H9 (cell line): ENCODE results near the gene GFRA1. TPM values are rescaled to one million over a fixed set of nuclear protein-coding genes. Genes with fewer than 3 reads are reported as not detected.

Experiments used
- DNase-seq: peaks from one replicate; pipeline ENCODE4 v3.0.0-alpha.2; 2017
- H2AFZ ChIP-seq: one replicate; pipeline ENCODE4 v1.6.1; 2013; ENCODE audit warnings: mild to moderate bottlenecking, low read length, control low read depth, moderate library complexity
- H2AK5ac ChIP-seq: 2 replicates; pipeline ENCODE4 v1.6.1; 2013; ENCODE audit warnings: low read length, control low read depth, mixed read lengths; ENCODE audit not compliant: insufficient read length
- H2BK120ac ChIP-seq: one replicate; pipeline ENCODE4 v1.6.1; 2013; ENCODE audit warnings: low read depth, mild to moderate bottlenecking, low read length, control low read depth, inconsistent platforms; ENCODE audit not compliant: poor library complexity, severe bottlenecking
- H2BK12ac ChIP-seq: 2 replicates; pipeline ENCODE4 v1.6.1; 2013; ENCODE audit warnings: low read length, control low read depth, mixed read lengths, low read depth; ENCODE audit not compliant: insufficient read length
- H2BK15ac ChIP-seq: 2 replicates; pipeline ENCODE4 v1.6.1; 2013; ENCODE audit warnings: low read depth, low read length, control low read depth
- H2BK20ac ChIP-seq: one replicate; pipeline ENCODE4 v1.6.1; 2013; ENCODE audit warnings: low read depth, mild to moderate bottlenecking, low read length, control low read depth, inconsistent platforms; ENCODE audit not compliant: poor library complexity, severe bottlenecking
- H2BK5ac ChIP-seq: 2 replicates; pipeline ENCODE4 v1.6.1; 2013; ENCODE audit warnings: low read length, control low read depth, mixed read lengths; ENCODE audit not compliant: insufficient read length
- H3K14ac ChIP-seq: 2 replicates; pipeline ENCODE4 v1.6.1; 2013; ENCODE audit warnings: low read length, control low read depth; ENCODE audit not compliant: insufficient read depth
- H3K18ac ChIP-seq: 2 replicates; pipeline ENCODE4 v1.6.1; 2013; ENCODE audit warnings: low read depth, mild to moderate bottlenecking, mixed read lengths, low read length, control low read depth; ENCODE audit not compliant: insufficient read length
- H3K23ac ChIP-seq: 2 replicates; pipeline ENCODE4 v1.6.1; 2013; ENCODE audit warnings: low read length, control low read depth, mixed read lengths, low read depth; ENCODE audit not compliant: insufficient read length
- H3K23me2 ChIP-seq: 2 replicates; pipeline ENCODE4 v1.6.1; 2013; ENCODE audit warnings: low read depth, mild to moderate bottlenecking, mixed read lengths, low read length, control low read depth; ENCODE audit not compliant: insufficient read length, poor library complexity, severe bottlenecking
- H3K27ac ChIP-seq: 2 replicates; pipeline ENCODE4 v1.5.1; 2013; ENCODE audit warnings: low read length, control low read depth, mixed read lengths, low read depth; ENCODE audit not compliant: insufficient read length
- H3K27me3 ChIP-seq: 2 replicates; pipeline ENCODE4 v1.6.1; 2013; ENCODE audit warnings: low read length, control low read depth, inconsistent platforms; ENCODE audit not compliant: insufficient read depth
- H3K4ac ChIP-seq: 2 replicates; pipeline ENCODE4 v1.6.1; 2013; ENCODE audit warnings: low read depth, mild to moderate bottlenecking, control low read depth, inconsistent platforms, low read length, moderate library complexity
- H3K4me1 ChIP-seq: 2 replicates; pipeline ENCODE4 v1.6.1; 2013; ENCODE audit warnings: low read length, control low read depth, inconsistent platforms; ENCODE audit not compliant: insufficient read depth
- H3K4me2 ChIP-seq: 2 replicates; pipeline ENCODE4 v1.6.1; 2013; ENCODE audit warnings: low read length, control low read depth, mixed read lengths; ENCODE audit not compliant: insufficient read length, insufficient read depth
- H3K56ac ChIP-seq: 2 replicates; pipeline ENCODE4 v1.6.1; 2013; ENCODE audit warnings: low read depth, mild to moderate bottlenecking, mixed read lengths, low read length, control low read depth; ENCODE audit not compliant: insufficient read length
- H3K79me1 ChIP-seq: 2 replicates; pipeline ENCODE4 v1.6.1; 2013; ENCODE audit warnings: low read depth, mild to moderate bottlenecking, moderate library complexity, low read length, control low read depth, inconsistent platforms; ENCODE audit not compliant: insufficient read depth, poor library complexity, severe bottlenecking
- H3K79me2 ChIP-seq: 2 replicates; pipeline ENCODE4 v1.6.1; 2013; ENCODE audit warnings: low read length, control low read depth, inconsistent platforms; ENCODE audit not compliant: insufficient read depth
- H3K9ac ChIP-seq: 2 replicates; pipeline ENCODE4 v1.6.1; 2013; ENCODE audit warnings: low read length, control low read depth, mixed read lengths; ENCODE audit not compliant: insufficient read length; ENCODE audit errors: extremely low read depth
- H3K9me3 ChIP-seq: one replicate; pipeline ENCODE4 v1.6.1; 2013; ENCODE audit warnings: low read depth, low read length, inconsistent platforms; ENCODE audit not compliant: control insufficient read depth
- H3T11ph ChIP-seq: one replicate; pipeline ENCODE4 v1.6.1; 2013; ENCODE audit warnings: mild to moderate bottlenecking, low read length, control low read depth, inconsistent platforms
- H4K20me1 ChIP-seq: one replicate; pipeline ENCODE4 v1.6.1; 2013; ENCODE audit not compliant: control insufficient read depth, insufficient read length, insufficient read depth
- H4K5ac ChIP-seq: 2 replicates; pipeline ENCODE4 v1.6.1; 2013; ENCODE audit warnings: low read depth, mild to moderate bottlenecking, mixed read lengths, low read length, control low read depth; ENCODE audit not compliant: insufficient read length
- H4K8ac ChIP-seq: replicated peaks from 2 replicates; pipeline ENCODE4 v1.6.1; 2013; ENCODE audit warnings: low read length, control low read depth, mixed read lengths, low read depth; ENCODE audit not compliant: insufficient read length
- H4K91ac ChIP-seq: 2 replicates; pipeline ENCODE4 v1.6.1; 2013; ENCODE audit warnings: low read depth, mild to moderate bottlenecking, moderate library complexity, mixed read lengths, low read length, control low read depth; ENCODE audit not compliant: insufficient read length
- H3K27ac Mint-ChIP-seq, 3 experiments: 2 replicates in 2 of 3; 3 replicates in 1 of 3; pipeline ENCODE4 v1.8.0; 2020 to 2021; ENCODE audit warnings: mixed read lengths in 3 of 3, mild to moderate bottlenecking in 1 of 3, moderate library complexity in 1 of 3
- H3K27me3 Mint-ChIP-seq: 2 replicates; pipeline ENCODE4 v1.8.0; 2021; ENCODE audit warnings: low read depth, mild to moderate bottlenecking, moderate library complexity, mixed read lengths
- H3K36me3 Mint-ChIP-seq, 3 experiments: 2 replicates in 2 of 3; 3 replicates in 1 of 3; pipeline ENCODE4 v1.8.0; 2020 to 2021; ENCODE audit warnings: low read depth in 3 of 3, mixed read lengths in 3 of 3; ENCODE audit not compliant: insufficient read depth in 1 of 3
- H3K4me1 Mint-ChIP-seq, 2 experiments: 2 replicates each; pipeline ENCODE4 v1.8.0; 2020; ENCODE audit warnings: mixed read lengths in 2 of 2
- H3K4me3 Mint-ChIP-seq, 2 experiments: 2 replicates in 1 of 2; 3 replicates in 1 of 2; pipeline ENCODE4 v1.8.0; 2020 to 2021; ENCODE audit warnings: mild to moderate bottlenecking in 2 of 2, mixed read lengths in 2 of 2, moderate library complexity in 1 of 2
- H3K9me3 Mint-ChIP-seq, 2 experiments: 2 replicates in 1 of 2; 3 replicates in 1 of 2; pipeline ENCODE4 v1.8.0; 2020; ENCODE audit warnings: mild to moderate bottlenecking in 2 of 2, mixed read lengths in 2 of 2, moderate library complexity in 1 of 2
- WGBS: extraction: QIAGEN DNeasy Blood & Tissue Kit; methylation state at CpG from one replicate; pipeline ENCODE4 v1.1.7; 2013; ENCODE audit warnings: missing lambda C conversion rate, low lambda C conversion rate, mixed read lengths; ENCODE audit not compliant: insufficient read length; ENCODE audit errors: extremely low coverage; 5-methylcytosine and 5-hydroxymethylcytosine counted together
- total RNA-seq: library from RNA; stranded (reverse); gene quantifications from 2 replicates; pipeline ENCODE4 v1.2.1, GENCODE V29; 2021
- TF ChIP-seq, protein P1 (sequence below): fragments of 200-600 bp; sonication (generic); conservative IDR thresholded peaks from 3 replicates; pipeline ENCODE4 v1.8.0; 2021; ENCODE audit warnings: antibody characterized with exemption, mild to moderate bottlenecking

GFRA1 gene
- total RNA-seq, 1 experiment from 2014 or later, result 0.24 TPM

- H3T11ph ChIP-seq, result no peak overlapping the region
- H4K91ac ChIP-seq, result no peak overlapping the region
- H2AFZ ChIP-seq, result no peak overlapping the region
- no peaks in the 10 kb centered on the region for H3K27me3 ChIP-seq
- no peak overlapping the region for H3K4me2 ChIP-seq
- H2BK120ac ChIP-seq, result no peak overlapping the region
- no peaks in the 10 kb centered on the region for H3K9me3 ChIP-seq
- no peak overlapping the region for H2BK15ac ChIP-seq
- H3K9ac ChIP-seq, result no peak overlapping the region
- H3K36me3 Mint-ChIP-seq, result peaks cover 0 to 2% (median 0%) of the 10 kb centered on the region in 3 experiments; a peak in 2 of 7 replicates
- H2BK5ac ChIP-seq, result no peak overlapping the region
- H3K23me2 ChIP-seq, result no peaks in the 10 kb centered on the region
- no peak overlapping the region for H3K18ac ChIP-seq
- no peak overlapping the region for H3K14ac ChIP-seq
- TF ChIP-seq, protein P1, sequence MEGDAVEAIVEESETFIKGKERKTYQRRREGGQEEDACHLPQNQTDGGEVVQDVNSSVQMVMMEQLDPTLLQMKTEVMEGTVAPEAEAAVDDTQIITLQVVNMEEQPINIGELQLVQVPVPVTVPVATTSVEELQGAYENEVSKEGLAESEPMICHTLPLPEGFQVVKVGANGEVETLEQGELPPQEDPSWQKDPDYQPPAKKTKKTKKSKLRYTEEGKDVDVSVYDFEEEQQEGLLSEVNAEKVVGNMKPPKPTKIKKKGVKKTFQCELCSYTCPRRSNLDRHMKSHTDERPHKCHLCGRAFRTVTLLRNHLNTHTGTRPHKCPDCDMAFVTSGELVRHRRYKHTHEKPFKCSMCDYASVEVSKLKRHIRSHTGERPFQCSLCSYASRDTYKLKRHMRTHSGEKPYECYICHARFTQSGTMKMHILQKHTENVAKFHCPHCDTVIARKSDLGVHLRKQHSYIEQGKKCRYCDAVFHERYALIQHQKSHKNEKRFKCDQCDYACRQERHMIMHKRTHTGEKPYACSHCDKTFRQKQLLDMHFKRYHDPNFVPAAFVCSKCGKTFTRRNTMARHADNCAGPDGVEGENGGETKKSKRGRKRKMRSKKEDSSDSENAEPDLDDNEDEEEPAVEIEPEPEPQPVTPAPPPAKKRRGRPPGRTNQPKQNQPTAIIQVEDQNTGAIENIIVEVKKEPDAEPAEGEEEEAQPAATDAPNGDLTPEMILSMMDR, result no peak
- H3K79me1 ChIP-seq, result no peaks in the 10 kb centered on the region
- peaks cover 0 to 4% of the 10 kb centered on the region in 2 experiments; a peak in 2 of 5 replicates for H3K9me3 Mint-ChIP-seq
- no peaks in the 10 kb centered on the region for H4K20me1 ChIP-seq
- no peak overlapping the region for H3K4ac ChIP-seq
- H4K5ac ChIP-seq, result no peak overlapping the region
- no peak overlapping the region for H3K27ac Mint-ChIP-seq
- no peak overlapping the region for H2BK12ac ChIP-seq
- no peak overlapping the region for H2BK20ac ChIP-seq
- no peak overlapping the region for H3K56ac ChIP-seq
- H4K8ac ChIP-seq, result no peak overlapping the region
- WGBS, result no CpG with 5 or more reads among the region's 2 CpGs
- H3K4me1 Mint-ChIP-seq, result peaks cover 2 to 5% of the 10 kb centered on the region in 2 experiments
- no peak overlapping the region for H3K23ac ChIP-seq
- no peak for DNase-seq
- no peak overlapping the region for H3K27ac ChIP-seq
- no peak overlapping the region for H2AK5ac ChIP-seq
- no peaks in the 10 kb centered on the region for H3K4me1 ChIP-seq
- no peaks in the 10 kb centered on the region for H3K79me2 ChIP-seq
- H3K4me3 Mint-ChIP-seq, result no peak overlapping the region
- no peaks in the 10 kb centered on the region for H3K27me3 Mint-ChIP-seq
Observed at GRCh38 chr10:116232613-116233012, 40.4 kb downstream of the GFRA1 start.
